MM.1S (cell line): Measurements from ENCODE around the gene SAE1.

Source experiments
- DNase-seq: peaks from one replicate; pipeline ENCODE4 v3.0.0-alpha.2; 2015
- H2AFZ ChIP-seq: fragments of 300-600 bp; sonication (generic); 2 replicates; pipeline ENCODE4 v1.6.0; 2016; ENCODE audit warnings: antibody characterized with exemption, low read length
- H3F3A ChIP-seq: fragments of 300-600 bp; sonication (generic); 2 replicates; pipeline ENCODE4 v1.6.1; 2016; ENCODE audit warnings: mild to moderate bottlenecking, antibody characterized with exemption, low read length, moderate library complexity, mixed read lengths; ENCODE audit not compliant: insufficient read depth
- H3K27ac ChIP-seq: fragments of 300-600 bp; sonication (generic); 2 replicates; pipeline ENCODE4 v1.5.1; 2016; ENCODE audit warnings: mild to moderate bottlenecking, low read length
- H3K27me3 ChIP-seq: fragments of 300-600 bp; sonication (generic); replicated peaks from 2 replicates; pipeline ENCODE4 v1.6.0; 2016; ENCODE audit warnings: low read length; ENCODE audit not compliant: insufficient read depth
- H3K36me3 ChIP-seq: fragments of 300-600 bp; sonication (generic); replicated peaks from 2 replicates; pipeline ENCODE4 v1.6.1; 2016; ENCODE audit warnings: mild to moderate bottlenecking, low read length, mixed read lengths; ENCODE audit not compliant: insufficient read depth
- H3K4me1 ChIP-seq: fragments of 300-600 bp; sonication (generic); 2 replicates; pipeline ENCODE4 v1.6.1; 2016; ENCODE audit warnings: low read length, mixed read lengths
- H3K4me2 ChIP-seq: fragments of 300-600 bp; sonication (generic); 2 replicates; pipeline ENCODE4 v1.6.0; 2016; ENCODE audit warnings: low read depth, low read length
- H3K4me3 ChIP-seq: fragments of 300-600 bp; sonication (generic); 2 replicates; pipeline ENCODE4 v1.5.1; 2016; ENCODE audit warnings: low read length, mixed read lengths
- H3K79me2 ChIP-seq: fragments of 300-600 bp; sonication (generic); 2 replicates; pipeline ENCODE4 v1.6.1; 2016; ENCODE audit warnings: mixed run types, low read length, mixed read lengths
- H3K9ac ChIP-seq: fragments of 300-600 bp; sonication (generic); 2 replicates; pipeline ENCODE4 v1.6.1; 2016; ENCODE audit warnings: low read length, mixed read lengths
- H3K9me2 ChIP-seq: fragments of 300-600 bp; sonication (generic); replicated peaks from 2 replicates; pipeline ENCODE4 v1.6.1; 2016; ENCODE audit warnings: mild to moderate bottlenecking, low read length, mixed read lengths; ENCODE audit not compliant: insufficient read depth
- H3K9me3 ChIP-seq: fragments of 300-600 bp; sonication (generic); replicated peaks from 2 replicates; pipeline ENCODE4 v1.6.1; 2016; ENCODE audit warnings: mild to moderate bottlenecking, low read length, mixed read lengths; ENCODE audit not compliant: insufficient read depth
- H4K20me1 ChIP-seq: fragments of 300-600 bp; sonication (generic); 2 replicates; pipeline ENCODE4 v1.6.1; 2016; ENCODE audit warnings: mild to moderate bottlenecking, low read length, moderate library complexity, mixed read lengths; ENCODE audit not compliant: insufficient read depth
- CTCF ChIP-seq: fragments of 300-600 bp; sonication (generic); IDR thresholded peaks from 2 replicates; pipeline ENCODE4 v1.5.1; 2016; ENCODE audit warnings: antibody characterized with exemption, low read length, mixed read lengths
- EZH2 ChIP-seq: fragments of 300-600 bp; sonication (generic); optimal IDR thresholded peaks from 2 replicates; pipeline ENCODE3; 2017; ENCODE audit warnings: low read depth, mild to moderate bottlenecking, antibody characterized with exemption, low read length, mixed read lengths
- EZH2phosphoT487 ChIP-seq: fragments of 300-600 bp; sonication (generic); IDR thresholded peaks from 2 replicates; pipeline ENCODE4 v1.6.1; 2018; ENCODE audit warnings: antibody characterized with exemption, low read length

The SAE1 gene

GRCh38 chr19:47120470-47121067 lies 10.1 kb upstream of the SAE1 start:
- Histone ChIP-seq H3K9me3 (no peaks in the 10 kb centered on the region), H3K4me1 (no peaks in the 10 kb centered on the region), H3K4me2 (no peak overlapping the region), H4K20me1 (no peaks in the 10 kb centered on the region), H3K36me3 (no peaks in the 10 kb centered on the region), H3K27ac (no peak overlapping the region), H3K9ac (no peak overlapping the region), H3K27me3 (no peaks in the 10 kb centered on the region), H3K9me2 (no peaks in the 10 kb centered on the region), H3F3A (no peaks in the 10 kb centered on the region), H2AFZ (no peak overlapping the region), H3K4me3 (no peak overlapping the region), H3K79me2 (no peaks in the 10 kb centered on the region)
- no peak for DNase-seq
- TF ChIP-seq EZH2, result no peak
- no peak for TF ChIP-seq EZH2phosphoT487
- TF ChIP-seq CTCF, result no peak

- Histone ChIP-seq H3K4me2 (no peak overlapping the region), H3K27ac (no peak overlapping the region), H3K9ac (no peak overlapping the region), H4K20me1 (no peaks in the 10 kb centered on the region), H3K9me3 (no peaks in the 10 kb centered on the region), H2AFZ (no peak overlapping the region), H3K36me3 (no peaks in the 10 kb centered on the region), H3K27me3 (no peaks in the 10 kb centered on the region), H3K79me2 (no peaks in the 10 kb centered on the region), H3K9me2 (no peaks in the 10 kb centered on the region), H3K4me1 (no peaks in the 10 kb centered on the region), H3K4me3 (no peak overlapping the region), H3F3A (no peaks in the 10 kb centered on the region)
- no peak for DNase-seq
- TF ChIP-seq EZH2, result no peak
Observed at GRCh38 chr19:47122359-47123335, 8.0 kb upstream of the SAE1 start.

- Histone ChIP-seq H3K27ac (no peak overlapping the region), H3F3A (no peaks in the 10 kb centered on the region), H4K20me1 (no peaks in the 10 kb centered on the region), H3K9me2 (no peaks in the 10 kb centered on the region), H3K9ac (no peak overlapping the region), H3K36me3 (no peaks in the 10 kb centered on the region), H2AFZ (no peak overlapping the region), H3K4me1 (no peaks in the 10 kb centered on the region), H3K79me2 (no peaks in the 10 kb centered on the region), H3K27me3 (no peaks in the 10 kb centered on the region), H3K4me3 (no peak overlapping the region), H3K9me3 (no peaks in the 10 kb centered on the region), H3K4me2 (no peak overlapping the region)
- TF ChIP-seq CTCF (no peak), EZH2 (no peak), EZH2phosphoT487 (no peak)
- no peak for DNase-seq
Observed at GRCh38 chr19:47123406-47123805, 7.2 kb upstream of the SAE1 start.
